Right lung (tissue), 5 donors: ENCODE results near the gene FNBP1. TPM values are rescaled to one million over a fixed set of nuclear protein-coding genes. Genes with fewer than 3 reads are reported as not detected.

Experiments used
- DNase-seq, 2 donors: peaks; one replicate each; pipeline ENCODE4 v3.0.0-alpha.2; 2013
- polyA plus RNA-seq, 5 donors: library from polyadenylated mRNA; unstranded; fragments of 120-200 nt; gene quantifications; one replicate each; pipeline versions ENCODE4 v1.2.1 to v1.2.3, GENCODE V29; 2013; ENCODE audit warnings: inconsistent platforms in 1 of 5, low replicate concordance in 1 of 5; ENCODE audit not compliant: insufficient read length in 5 of 5, insufficient read depth in 1 of 5

FNBP1 gene
- polyA plus RNA-seq, 5 donors = 30.2 to 35.9 (median 33.6) TPM

DNA sequence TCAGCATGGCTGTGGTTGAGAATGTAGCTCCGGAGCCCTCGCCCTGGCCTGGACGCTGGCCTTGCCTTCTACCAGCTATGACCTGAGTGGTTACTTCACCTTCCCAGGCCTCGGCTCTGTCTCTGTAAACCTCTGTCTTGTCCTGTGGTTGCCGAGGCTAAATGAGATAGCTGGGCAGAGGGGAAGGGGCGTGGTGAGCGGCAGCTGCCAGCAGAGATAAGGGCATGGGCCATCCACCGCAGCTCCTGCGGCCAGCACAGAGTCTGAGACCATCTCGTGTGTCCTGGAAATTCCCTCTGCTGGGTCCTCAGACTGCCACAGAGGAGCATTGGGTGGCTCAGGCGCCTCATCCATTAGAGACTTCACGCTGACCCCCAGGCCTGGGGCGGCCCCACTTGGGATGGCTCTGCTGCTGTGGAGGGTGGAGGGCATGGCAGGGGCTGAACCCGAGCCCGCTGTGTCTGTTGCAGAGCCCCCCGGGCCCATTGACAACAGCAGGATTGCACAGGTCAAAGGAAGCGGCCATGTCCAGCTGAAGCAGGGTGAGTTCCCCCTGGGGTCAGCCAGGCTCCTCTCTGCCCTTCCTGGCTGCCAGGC lies 163.8 kb downstream of the FNBP1 start:
- no peak for DNase-seq

DNA sequence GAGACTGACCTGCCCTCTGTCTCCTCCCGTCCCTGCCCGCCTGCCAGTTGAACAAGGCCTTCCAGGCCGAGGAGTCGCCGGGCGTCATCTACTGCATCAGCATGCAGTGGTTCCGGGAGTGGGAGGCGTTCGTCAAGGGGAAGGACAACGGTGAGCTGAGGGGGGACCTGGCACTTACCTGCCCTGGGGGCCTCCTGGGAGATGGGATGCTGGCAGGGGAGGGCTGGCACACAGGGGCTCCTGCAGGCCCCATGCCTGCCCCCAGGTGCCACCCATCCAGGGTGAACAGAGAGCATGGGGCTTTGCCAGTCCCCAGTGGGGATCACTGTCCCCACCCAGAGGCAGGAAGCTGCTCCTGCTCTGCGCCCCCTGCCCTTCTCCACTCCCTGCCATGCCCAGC lies 164.7 kb downstream of the FNBP1 start:
- DNase-seq = no peak

DNA sequence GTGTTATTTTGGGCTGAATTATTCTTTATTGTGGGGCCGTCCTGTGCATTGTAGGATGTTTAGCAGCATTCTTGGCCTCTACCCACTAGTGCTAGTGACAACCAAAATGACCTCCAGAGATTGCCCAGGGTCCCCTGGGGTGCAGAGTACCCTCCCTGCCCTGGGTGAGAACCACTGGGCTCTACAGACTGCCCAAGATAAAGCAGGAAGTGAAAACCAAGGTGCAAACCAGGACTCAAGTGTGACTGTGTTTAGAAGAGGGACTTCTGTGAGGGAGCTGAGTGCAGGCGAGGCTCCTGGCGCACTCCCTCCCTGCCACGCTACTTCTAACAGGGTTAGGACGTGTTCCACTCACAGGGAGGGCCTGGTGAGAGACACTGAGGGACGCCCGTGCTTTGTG lies 166.2 kb downstream of the FNBP1 start:
- no peak for DNase-seq

DNA sequence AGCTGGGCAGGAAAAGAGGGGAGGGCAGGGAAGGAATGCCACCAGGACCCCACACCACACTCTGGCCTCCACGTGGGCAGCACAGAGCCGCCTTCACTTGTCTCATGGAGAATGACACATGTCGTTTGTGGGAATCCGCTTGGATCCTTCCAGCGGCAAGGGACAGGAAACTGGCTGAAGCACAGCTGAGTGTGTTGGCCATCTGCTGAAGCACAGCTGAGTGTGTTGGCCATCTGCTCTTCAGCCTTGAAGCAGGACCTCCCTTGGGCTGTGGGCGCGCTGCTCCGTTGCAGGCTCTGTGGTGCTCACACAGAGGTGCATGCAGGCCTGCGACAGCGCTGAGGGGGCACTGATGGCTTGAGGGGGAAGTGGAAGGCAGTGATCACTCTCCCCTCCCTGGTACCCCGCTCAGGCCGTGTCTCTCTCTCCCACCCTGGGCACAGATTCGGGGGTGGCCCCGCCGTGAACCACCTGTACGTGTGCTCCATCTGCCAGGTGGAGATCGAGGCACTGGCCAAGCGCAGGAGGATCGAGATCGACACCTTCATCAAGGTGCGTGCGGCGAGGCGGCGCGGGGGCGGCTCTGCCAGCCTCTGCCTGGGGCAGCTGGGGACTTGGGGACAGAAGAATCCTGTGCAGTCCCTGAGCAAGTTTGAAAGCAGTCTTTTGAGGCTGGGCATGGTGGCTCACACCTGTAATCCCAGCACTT lies 167.1 kb downstream of the FNBP1 start:
- DNase-seq = no peak

DNA sequence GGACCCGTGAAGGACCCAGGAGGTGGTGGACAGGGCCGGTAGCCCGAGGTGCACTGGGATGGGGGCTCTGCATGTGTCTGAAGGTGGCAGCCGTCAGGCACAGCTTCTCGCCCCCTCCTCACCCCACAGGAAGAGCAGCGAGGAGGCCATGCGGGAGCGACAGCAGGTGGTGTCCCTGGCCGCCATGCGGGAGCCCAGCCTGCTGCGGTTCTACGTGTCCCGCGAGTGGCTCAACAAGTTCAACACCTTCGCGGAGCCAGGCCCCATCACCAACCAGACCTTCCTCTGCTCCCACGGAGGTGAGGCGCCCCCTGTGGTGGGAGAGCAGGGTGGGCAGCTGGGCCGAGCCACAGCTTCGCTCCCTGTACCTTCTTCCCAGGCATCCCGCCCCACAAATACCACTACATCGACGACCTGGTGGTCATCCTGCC lies 167.8 kb downstream of the FNBP1 start:
- no peak for DNase-seq

DNA sequence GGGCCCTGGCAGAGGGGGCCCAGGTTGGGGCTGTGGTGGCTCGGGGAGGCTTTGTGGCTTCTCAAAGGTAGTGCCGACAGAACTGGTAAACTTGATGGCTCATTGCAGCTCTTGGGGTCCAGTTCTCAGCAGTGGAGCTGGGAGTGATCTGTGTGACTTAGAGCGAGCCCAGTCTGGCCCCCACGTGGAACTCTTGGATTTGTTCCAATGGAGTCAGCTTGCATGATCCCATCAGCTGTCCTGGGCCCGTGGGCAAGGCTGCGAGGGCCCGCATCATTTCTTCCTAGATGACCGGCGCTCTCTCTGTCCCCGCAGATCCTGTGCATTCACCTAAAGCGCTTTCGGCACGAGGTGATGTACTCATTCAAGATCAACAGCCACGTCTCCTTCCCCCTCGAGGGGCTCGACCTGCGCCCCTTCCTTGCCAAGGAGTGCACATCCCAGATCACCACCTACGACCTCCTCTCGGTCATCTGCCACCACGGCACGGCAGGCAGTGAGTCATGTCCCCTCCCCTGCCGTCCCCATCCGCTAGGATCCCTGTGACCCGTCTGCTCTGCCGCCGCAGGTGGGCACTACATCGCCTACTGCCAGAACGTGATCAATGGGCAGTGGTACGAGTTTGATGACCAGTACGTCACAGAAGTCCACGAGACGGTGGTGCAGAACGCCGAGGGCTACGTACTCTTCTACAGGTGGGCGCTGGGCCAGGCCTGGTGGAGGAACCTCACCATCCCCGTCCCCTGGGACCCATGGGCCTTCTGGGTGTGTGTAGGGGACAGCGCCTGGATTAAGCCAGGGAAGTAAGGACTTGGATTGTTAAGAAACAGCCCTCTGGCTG lies 168.5 kb downstream of the FNBP1 start:
- DNase-seq = no peak

DNA sequence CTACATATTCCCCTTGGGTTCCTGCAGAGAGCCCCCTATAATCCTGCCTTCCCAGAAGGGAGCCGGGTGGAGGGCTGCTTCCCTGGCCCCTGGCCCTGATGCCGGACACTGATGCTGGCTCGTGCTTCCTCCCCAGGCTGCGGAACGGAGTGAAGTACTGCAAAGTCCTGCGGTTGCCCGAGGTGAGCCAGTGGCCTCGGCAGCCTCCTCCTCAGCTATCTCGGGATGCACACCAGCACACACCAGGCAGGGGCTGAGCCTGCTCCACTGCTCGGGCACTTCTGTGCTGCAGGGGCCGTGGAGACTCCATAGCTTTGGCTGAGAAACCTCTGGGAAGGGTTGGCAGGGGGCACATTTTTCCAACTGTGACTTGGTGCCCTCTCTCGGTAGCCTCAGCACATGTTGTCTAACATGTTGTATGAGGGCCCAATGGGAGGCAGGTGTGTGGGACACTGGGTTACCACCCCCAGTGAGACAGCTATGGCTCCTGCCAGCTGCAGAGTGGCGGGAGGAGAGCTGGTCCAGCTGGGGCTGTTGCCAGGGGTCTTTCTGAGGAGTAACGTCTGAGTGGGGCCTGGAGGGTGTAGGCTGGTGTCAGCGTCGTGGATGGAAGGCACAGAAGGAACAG lies 169.3 kb downstream of the FNBP1 start:
- DNase-seq = no peak

DNA sequence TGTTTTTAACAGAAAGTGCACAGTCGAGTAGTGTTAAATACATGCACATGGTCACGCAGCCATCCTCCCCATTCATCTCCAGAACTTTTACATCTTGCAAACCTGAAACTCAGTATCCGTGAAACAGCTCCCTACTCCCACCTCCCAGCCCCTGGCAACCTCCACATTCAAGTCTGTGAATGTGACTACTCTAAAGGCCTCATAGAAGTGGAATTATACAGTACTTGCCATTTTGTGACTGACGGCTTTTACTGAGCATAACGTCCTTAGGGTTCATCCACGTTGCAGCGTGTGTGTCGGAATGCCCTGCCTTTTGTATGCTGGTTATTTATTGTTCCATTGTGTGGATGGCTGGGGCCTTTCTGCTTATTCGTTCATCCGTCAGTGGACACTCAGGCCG lies 171.9 kb downstream of the FNBP1 start:
- DNase-seq = no peak

DNA sequence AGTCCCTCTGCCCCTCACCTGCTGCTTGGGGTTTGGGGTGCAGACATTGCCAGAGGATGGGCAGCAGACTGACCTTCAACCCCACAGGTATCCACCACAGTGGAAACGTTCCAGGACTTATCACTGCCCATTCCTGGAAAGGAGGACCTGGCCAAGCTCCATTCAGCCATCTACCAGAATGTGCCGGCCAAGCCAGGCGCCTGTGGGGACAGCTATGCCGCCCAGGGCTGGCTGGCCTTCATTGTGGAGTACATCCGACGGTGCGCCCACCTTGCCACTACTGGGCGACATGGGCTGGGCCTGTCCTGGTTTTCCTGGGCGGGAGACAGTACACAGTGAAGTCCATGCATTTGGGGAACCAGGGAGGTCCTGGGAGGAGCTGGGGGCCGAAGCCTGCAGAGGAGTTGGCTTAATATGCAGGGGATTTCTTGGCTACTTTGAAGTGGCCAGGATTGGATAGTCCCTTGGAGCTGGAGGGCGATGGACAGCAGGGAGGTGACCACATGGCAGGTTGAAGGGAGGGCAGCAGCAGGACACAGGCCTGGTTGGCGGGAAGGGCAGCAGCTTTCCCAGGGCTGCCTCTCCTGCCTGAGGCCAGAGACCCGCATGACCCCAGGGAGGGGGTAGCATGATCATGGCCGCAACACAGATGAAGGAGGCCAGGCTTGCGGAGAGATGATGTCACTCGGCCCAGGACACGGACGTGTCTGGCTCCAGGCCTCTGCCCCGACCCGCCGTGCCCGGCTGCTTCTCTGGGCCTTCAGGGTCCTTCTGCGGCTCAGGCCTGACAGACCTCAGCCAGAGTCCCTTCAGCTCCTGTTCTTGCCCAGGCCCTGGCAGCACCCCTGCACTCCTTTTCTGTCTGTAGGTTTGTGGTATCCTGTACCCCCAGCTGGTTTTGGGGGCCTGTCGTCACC lies 173.1 kb downstream of the FNBP1 start:
- no peak for DNase-seq

DNA sequence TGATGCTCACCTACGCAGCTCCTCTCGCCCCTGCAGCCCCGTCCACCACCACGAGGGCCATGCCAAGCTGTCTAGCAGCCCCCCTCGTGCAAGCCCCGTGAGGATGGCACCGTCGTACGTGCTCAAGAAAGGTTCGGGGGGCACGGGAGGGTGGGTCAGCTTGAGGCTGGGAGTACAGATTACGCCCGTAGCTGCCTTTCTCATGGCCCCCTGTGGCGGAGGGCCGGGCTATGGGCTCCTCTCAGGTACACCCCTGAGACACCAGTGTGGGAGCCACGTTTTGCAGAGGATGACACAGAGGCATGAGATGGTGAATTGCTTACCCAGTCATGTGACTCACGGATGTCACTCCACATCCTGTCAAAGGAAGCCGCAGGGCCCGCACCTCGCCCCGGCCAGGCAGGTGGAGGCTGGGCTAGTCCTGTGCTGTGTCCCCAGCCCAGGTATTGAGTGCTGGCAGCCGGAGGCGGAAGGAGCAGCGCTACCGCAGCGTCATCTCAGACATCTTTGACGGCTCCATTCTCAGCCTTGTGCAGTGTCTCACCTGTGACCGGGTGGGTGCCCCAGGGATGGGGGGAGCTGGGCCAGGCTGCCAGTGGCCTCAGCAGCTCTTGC lies 174.0 kb downstream of the FNBP1 start:
- DNase-seq = no peak

DNA sequence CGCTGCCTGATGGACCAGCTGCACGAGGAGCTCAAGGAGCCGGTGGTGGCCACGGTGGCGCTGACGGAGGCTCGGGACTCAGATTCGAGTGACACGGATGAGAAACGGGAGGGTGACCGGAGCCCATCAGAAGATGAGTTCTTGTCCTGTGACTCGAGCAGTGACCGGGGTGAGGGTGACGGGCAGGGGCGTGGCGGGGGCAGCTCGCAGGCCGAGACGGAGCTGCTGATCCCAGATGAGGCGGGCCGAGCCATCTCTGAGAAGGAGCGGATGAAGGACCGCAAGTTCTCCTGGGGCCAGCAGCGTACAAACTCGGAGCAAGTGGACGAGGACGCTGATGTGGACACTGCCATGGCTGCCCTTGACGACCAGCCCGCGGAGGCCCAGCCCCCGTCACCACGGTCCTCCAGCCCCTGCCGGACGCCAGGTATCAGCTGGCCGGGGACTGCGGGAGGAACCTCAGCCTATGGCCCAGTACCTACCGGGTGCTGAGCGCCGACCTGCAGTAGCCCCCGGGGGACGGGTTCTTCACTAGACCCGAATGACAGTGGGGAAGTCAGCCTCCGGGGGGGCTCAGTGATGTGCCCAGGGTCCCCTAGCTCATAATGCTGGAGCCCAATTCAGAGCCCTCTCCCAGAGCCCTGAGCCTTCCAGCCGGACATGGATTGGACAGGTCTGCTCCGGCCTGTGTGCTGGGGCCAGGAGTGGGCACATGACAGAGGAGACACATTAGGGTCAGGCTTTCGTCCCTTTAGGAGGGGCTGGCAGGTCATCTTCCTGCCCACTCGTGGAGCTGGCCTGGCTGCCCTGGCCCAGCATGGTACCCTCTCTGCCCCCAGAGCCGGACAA lies 174.7 kb downstream of the FNBP1 start:
- no peak for DNase-seq

DNA sequence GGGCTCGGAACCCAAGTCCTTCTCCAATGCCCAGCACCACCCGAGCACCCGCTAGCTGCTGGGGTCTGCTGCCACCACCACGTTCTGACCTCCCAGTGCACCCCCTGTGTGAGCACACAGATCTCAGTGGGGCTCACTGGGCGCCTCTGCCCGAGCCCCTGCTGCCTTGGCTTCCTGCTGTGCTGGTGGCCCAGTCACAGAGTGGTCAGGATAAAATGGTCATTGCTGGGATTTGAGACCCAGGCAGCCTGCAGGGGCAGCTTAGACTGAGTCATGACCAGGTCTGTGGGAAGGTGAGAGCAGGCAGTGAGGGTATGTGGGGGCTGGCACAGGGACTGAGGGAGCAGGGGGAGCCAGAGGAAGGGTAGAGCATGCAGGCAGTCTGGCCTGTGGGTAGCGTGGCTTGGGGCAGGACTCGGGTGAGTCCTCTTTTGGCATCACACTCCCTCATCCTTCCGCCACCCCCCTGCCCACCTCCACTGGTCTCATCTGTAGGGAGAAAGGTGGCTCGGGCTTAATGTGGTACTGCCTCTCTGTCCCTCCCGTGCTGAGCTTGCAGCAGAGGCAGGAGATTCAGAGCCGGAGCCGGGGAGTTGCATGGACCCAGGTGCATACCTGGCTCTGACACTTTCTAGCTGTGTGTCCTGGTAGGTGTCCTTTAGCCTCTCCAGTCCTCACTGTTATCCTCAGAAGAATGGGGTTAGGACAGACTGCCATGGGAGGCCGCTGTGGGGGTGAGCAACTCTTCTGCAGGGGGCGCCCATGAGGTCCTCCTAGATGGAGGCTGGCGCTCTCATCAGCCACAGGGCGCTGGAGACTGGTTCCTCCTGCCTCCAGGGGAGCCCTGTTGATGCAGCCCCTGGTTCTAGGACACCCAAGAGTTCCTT lies 175.6 kb downstream of the FNBP1 start:
- no peak for DNase-seq

DNA sequence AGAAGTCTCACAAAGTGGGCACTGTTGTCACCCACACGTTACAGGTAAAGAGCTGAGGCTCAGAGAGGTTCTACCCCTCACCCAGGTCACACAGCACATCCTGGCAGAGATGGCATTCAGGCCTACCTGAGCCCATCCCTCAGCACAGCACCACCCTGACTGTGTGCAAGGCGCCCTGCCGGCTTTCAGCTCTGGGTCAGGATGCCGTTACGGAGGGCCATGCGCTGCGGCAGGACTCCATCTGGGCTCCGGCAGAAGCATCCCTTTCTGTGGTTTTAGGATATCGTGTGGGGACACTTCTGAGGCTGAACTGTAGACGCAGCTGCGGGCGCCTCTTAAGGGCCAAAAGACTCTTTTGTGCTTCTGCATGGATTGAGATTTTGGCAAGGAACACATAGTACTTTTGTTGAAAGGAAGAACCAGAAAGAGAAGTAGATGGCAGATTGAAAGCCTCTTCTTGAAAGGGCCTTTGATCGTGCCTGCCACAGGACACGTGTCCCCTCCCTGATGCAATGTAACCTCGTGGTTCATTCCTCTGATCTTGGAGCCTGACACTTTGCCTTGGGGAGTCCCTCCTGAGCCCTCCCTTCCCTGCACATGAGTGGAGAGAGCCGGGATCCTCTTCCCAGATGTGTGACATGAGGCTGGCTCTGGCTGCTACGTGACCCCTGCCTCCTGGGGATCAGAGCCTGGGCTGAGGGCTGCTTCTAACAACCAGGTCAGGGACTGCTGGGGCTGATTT lies 176.4 kb downstream of the FNBP1 start:
- no peak for DNase-seq

DNA sequence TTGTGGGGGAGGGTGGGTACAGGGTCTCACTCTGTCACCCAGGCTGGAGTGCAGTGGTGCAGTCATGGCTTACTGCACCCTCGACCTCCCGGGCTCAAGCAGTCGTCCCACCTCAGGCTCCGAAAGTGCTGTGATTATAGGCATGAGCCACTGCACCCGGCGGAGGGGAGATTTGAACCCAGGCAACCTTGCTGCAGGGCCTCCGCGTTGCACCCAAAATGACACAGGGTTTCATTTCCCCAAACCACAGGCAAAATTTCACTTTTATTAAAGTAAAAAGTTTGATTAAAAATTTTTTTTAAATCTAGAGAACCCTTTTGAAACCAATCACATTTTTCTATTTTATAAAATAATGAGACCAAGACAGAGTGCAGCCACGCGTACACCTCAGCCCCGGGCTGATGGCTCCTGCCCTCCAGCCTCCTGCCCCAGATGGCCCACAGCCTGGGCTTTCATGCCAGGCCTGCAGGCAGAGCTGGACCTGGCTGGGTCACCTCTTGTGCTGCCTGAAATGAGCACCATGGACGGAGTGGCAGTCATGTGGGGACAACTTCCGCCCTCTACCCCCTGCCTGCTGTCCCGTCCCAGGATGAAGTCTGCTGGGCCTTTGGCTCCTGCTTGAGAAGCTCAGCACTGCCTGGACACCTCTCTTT lies 177.2 kb downstream of the FNBP1 start:
- DNase-seq = no peak

DNA sequence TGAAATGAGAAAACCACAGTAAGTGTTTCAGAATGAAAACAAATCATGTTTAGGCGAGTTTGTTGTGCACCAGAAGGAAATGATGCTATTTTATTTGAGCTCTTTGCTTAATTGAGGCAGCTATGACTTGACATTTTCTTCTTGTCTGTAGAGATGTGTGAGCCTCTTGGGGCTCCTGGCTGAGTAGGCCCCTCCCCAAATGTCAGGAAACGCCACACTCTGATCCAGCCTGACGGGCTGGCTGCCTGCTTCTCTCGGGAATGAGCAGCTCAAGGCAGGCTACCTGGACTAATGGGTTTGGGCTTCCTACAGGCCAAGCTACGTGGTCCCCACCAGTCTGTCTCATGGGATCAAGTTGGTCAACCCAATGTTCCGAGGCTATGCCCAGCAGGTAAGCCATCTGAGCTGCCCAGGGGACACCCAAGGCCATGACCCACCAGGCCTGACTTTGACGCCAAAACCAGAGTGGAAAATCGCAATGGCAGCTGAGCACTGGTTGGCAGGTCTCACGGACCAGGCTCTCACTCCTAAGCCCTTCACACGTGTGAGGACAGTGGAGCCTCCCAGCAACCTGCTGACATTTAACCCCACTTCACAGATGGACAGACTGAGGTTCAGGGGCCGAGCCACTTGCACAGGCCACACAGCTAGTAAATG lies 177.9 kb downstream of the FNBP1 start:
- DNase-seq = no peak

DNA sequence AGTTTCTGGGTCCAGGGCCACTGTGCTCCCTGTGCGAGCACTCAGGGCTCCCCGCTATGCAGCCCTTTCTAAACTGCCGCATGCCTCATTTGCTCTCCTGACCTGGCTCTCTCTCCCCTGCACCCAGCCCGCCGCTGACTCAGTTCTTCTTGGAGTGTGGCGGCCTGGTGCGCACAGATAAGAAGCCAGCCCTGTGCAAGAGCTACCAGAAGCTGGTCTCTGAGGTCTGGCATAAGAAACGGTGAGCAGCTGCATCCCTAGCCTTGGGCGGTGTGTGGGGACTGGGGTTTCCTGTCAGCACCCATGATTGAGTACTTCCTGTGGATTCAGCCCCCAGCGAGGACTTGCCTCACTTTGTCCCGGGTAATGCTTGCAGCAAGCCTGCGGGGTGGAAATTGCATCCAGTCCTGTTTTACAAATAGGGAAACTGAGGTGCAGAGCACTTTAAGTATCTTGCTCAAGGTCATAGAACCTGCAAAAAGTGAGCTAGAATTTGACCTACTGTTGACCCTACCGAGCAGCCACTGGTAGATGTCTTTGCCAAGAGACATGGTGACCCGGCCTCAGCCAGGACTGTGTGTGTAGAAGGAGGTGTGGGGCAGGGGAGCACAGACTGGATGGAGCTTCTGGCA lies 179.8 kb downstream of the FNBP1 start:
- DNase-seq = no peak

DNA sequence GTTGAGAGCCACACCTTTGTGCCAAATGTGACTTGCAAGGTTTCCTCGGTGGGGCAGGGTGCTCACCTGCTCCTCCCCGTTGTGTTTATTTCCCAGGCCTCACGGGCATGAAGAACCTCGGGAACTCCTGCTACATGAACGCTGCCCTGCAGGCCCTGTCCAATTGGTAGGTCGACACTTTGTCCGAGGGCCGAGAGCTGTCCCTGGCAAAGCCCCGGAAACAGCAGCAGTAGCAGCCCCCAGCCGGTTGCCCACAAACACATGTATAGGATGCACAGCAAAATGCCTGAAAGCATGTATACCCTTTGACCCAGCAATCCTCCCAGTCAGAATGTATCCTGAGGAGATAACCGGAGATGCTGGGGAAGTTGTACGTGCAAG lies 181.6 kb downstream of the FNBP1 start:
- no peak for DNase-seq
